GM19463 (cell line): Measurements from ENCODE around the gene MRPS7.
"Not testable (repeated sequence)": the region's sequence is repeated elsewhere in the genome, so short reads cannot be mapped to it uniquely, and the experiment has no call there.

Experiments used
- ATAC-seq: cut with Tn5 transposase; IDR thresholded peaks from one replicate; pipeline ENCODE4 v1.9.1; 2021; ENCODE audit warnings: mild to moderate bottlenecking, moderate library complexity; ENCODE audit not compliant: unreplicated experiment

The MRPS7 gene

DNA sequence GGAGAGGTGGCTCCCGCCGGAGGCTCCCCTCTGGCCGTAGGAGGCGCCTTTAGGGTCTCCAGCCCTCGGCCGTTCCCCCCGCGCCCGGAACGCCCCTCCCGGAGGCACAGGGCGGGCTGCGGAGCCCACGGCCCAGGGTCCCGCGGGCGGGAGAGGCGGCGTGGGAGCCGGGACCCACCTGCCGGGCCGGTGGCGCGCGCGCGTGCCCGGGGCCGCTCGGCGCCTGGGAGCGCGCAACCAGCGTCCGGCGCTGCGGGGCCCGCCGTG lies 9.2 kb downstream of the MRPS7 start, which contains the start of gene MIF4GD:
Gene MIF4GD (minus strand): TSS at position 266 of the 267 bp plus-strand sequence. CDS start 1,036 bp downstream, outside the sequence.
- no peak for ATAC-seq

DNA sequence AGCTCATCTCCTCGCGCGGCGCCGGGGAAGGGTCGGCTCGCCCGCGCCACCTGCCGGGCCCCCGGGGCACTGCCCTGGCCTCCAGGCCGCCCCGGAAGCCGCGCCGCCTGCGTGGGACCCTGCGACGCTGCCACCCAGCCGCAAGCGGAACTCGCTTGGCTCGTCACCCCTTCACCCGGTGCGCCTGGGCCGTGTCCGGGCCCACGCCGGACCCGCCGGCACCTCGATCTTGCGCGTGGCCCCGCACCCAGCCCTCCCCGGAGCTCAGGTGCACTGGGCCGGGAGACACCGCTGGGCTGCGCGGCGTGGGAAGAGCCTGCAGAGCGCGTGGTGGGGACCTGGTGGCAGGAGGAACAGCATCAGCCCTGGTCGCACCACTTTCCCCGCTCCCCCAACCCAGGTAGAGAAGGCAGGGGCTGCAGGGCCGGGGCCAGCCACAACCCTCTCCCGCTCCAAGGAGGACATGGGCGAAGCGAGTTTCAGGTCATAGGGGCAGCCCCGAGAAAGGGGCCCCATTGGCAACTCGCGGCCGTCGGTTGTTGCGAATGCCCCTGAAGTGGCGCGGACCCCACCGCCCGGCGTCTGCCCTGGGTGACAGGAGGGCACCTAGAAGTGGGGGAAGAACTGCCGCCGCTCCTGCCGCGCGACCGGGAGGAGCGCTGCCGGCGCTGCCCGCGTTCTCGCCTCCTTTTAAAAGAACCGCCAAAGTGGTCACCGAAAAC lies 9.7 kb downstream of the MRPS7 start:
- peak; percentile 73 for ATAC-seq

DNA sequence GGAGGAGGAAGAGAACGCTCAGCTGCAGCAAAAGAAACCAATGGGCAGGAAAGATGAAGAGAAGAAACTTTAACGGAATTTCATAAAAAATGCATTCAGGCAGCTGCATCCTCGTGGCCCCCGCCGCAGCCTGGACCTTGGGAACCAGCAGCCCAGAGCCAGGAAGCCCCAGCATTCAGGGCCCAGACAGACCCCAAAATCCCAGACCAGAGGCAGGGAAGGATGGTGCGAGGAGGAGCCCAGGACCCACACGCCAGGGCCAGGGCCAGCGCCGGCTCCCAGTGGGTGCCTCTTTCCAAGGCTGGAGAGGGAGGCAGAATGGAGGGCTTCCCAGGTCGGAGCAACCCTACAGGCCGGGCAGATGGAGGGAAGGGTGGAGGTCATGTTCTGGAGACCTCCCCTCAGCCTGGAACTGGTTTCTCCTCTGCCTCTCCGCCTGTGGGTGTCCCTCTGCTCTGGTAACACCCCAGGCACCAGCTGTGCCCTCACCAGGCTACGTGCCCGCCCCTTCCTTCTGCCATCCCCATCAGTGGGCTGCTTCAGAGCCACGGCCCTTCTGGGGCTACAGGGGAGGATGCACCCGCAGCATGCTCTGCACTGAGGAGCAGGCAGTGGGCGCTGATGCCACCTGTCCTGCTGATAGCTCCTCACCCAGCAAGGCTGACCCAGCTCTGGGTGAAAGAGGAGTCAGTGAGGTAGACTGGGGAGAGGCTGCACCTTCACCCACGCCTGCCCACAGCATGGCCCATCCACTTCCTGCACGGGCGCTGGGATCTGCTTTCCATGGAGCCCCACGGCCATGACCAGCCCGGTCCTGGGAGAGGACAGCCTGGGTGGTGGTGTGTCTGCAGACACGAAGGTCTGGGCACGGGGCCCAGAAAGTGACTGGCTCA lies 10.5 kb downstream of the MRPS7 start:
- no peak for ATAC-seq

DNA sequence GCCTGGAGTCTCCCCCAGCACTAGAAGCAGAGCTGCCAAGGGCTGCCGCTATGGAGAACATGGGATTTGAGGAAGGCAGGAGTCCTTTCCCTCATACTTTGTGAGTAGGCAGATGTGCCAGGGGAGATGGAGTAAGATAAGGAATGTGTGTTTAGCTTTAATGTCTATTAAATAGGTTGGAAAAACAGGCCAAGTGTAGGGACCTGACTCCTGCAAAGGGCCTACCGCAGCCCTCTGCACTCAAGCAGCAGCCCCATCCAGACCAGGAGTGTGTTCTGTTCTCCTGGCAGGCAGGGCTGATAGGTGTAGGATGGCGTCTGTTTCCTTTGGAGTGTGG lies 11.1 kb downstream of the MRPS7 start:
- no peak for ATAC-seq

DNA sequence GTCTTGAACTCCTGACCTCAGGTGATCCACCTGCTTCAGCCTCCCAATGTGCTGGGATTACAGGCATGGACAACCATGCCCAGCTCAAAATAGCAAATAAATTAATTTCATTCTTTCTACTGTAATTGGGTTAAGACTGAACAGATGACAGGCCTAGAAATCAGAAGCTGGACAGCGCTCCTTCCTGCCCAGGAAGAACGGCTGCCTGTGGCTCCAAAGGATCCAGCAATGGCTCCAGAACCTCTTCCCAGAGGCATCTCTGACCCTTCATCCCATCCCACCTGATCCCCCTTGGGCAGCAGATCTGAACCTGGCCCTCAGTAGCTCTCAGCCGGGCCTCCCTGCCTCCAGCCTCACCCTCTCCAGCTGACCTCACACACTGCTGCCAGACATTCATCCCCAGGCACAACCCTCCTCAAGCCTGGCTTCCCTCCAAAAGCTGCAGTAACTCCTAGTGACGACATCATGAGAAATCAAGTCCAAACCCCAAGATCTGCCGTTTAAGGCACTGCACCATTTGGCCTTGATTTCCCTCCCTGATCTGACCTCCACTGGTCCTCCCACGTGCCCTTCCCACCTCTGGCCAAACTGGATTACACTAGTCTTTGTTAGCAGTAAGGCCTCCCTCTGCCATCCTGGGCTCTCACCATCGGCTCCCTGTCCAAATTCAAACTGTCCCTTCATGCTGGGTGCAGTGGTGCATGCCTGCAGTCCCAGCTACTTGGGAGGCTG lies 12.5 kb downstream of the MRPS7 start:
- no peak for ATAC-seq

DNA sequence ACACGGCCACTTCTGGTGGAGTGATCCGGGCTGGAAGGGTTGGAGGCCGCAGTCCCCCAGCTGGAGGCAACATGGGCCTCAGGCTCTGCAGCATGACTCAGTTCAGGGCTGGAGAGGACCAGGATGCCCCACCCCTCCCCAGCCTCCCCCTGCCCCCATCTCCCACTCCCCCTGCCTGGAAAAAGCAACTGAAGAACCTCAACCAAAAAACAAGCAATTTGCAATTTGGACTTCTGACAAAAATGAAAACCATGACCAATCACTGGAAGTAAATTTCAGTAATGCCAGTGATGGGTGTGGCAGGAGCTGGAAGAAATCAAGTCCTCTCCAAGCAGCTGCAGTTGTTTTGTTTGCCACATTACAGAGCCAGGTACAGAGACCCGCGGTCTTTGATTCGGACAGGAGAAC lies 16.0 kb downstream of the MRPS7 start:
- ATAC-seq, result no peak

DNA sequence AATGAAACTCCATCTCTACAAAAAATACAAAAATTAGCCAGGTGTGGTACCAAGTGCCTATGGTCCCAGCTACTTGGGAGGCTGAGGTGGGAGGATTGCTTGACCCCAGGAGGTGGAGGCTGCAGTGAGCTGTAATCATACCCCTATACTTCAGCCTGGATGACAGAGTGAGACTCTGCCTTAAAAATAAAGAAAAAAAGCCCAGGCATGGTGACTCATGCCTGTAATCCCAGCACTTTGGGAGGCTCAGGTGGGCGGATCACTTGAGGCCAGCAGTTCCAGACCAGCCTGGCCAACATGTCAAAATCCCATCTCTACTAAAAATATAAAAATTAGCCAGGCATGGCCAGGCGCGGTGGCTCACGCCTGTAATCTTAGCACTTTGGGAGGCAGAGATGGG lies 18.5 kb downstream of the MRPS7 start:
- ATAC-seq, result not testable (repeated sequence)

DNA sequence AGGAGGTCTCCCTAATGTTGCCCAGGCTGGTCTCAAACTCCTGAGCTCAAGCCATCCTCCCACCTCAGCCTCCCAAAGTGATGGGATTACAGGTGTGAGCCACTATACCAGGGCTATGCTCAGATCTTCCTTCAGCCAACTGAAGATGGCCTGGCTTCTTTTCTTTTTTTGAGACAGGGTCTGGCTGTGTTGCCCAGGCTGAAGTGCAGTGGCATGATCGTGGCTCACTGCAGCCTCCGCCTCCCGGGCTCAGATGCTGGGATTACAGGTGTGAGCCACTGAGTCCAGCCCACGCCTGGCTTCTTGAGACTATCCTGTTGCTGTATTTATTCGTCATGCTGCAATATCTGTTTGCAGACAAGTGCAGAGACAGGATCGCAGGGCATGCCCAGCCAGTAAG lies 23.4 kb downstream of the MRPS7 start:
- ATAC-seq, result no peak

DNA sequence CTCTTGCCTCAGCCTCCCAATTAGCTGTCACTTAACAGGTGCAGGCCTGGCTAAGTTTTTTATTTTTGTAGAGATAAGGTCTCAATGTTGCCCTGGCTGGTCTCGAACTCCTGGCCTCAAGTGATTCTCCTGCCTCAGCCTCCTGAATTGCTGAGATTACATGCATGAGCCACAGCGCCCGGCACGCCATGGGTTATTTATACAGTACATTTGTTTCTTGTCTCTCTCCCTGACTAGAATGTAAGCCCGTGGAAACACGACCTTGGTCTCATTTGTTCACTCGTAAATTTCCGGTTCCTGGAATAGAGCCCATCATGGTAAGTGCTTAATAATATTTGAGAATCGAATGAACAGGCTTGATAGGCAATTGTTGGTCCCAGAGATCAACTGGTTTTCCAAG lies 25.5 kb downstream of the MRPS7 start:
- no peak for ATAC-seq

DNA sequence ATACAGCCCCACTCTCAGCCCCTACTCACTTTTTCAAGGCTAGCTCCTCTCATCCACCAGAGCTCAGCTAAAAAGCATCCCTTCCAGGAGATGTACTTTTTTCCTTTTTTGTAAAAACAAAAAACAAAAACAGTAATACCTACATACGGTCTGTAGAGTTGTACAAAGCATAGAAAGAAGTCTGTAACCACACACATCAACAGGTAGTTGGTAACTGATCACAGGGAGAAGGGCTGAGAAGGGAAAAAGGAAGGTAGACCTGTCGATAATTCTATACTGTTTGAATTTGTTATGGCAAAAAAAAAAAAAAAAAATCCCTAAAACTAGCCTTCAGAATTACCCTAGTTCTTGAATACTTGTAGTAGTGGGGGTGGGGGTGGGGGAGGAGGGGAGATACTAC lies 26.7 kb downstream of the MRPS7 start:
- ATAC-seq, result no peak

DNA sequence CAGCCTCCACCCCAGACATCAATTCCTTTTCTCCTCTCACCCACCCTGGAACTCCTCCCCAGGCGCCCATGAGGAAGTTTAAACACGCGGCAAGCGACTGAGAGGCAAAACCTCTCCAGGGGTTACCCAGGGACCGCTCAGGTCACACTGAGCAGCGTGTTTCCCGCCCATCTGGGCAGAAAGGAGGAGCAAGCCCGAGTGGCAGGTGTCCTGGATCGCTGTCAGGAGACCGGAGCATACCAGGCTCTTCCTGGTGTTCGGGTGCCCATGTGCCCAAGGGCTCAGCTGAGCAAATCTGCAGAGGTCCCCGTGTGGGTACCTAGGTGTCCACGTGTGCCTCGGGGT lies 27.1 kb downstream of the MRPS7 start:
- ATAC-seq, result peak; percentile 6

DNA sequence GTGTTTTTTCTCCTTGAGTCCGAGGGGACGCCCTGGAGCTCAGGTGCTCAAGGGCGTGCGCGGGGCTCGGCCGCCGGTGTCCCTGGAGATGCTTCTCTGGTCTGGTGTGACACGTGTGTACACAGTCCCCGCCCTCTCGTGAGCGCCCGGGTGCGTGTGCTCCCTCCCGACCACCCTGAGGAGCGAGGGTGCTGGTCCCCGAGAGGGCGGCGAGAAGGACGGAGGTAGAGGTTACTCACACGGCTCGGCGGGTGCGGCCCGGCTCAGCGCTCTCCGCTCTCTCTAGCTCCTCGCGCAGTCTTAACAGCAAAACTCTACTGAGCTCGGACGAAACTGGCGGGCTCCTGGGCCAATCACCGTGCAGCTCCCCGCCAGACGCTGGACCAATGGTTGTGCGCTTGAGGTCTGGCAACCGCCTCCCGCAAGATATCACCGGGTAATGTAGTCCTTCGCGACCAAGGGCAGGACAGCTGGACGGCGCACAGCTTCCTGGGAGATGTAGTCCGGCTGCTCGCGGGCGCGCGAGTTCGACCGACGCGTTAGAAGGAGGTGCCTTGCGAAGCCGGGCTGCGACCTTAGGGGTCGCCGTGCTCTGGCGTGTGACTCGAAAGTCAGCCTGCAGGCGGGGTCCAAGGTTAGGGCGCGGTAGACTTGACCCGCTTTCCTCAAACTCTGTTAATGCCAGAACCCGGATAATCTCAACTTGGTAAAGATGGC lies 27.6 kb downstream of the MRPS7 start, which contains the start of gene SLC25A19:
Gene SLC25A19 (minus strand): TSS at position 319 of the 717 bp plus-strand sequence. CDS start 2,669 bp downstream, outside the sequence.
- ATAC-seq, result peak; percentile 91

DNA sequence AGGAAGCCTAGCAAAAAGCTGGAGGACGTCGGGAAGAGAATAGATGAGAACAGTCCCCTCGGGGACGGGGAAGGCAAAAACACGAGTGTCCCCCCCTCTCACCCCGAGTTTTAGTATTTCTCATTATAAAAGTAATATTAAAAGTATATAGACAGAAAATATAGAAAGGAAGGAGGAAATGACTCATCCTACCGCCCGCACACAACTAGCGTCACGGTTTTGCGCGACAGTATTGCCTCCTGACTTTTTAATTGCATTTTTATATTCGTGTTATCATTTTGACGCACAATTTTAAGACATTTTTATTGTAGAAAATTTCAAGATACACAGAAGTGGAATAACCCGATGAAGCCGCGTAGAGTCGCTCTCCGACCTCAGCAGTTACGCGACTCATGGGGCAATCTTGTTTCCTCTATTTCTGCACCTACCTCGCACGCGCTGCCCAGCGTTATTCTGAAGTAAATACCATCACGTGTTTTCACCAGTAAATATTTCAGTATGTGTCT lies 28.2 kb downstream of the MRPS7 start:
- ATAC-seq, result no peak

DNA sequence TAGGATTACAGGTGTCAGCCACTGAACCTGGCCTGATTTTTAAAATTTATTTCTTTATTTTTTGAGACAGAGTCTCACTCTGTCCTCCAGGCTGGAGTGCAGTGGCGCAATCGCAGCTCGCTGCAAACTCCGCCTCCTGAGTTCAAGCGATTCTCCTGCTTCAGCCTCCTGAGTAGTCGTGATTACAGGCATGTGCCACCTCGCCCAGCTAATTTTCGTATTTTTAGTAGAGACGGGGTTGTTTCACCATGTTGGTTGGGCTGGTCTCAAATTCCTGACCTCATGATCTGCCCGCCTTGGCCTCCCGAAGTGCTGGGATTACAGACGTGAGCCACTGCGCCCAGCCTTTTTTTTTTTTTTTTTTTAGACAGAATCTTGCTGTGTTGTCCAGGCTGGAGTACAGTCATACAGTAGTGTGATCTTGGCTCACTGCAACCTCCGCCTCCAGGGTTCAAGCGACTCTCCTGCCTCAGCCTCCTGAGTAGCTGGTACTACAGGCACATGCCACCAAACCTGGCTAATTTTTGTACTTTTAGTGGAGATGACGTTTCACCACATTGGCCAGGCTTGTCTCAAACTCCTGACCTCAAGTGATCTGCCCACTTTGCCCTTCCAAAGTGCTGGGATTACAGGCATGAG lies 31.2 kb downstream of the MRPS7 start:
- not testable (repeated sequence) for ATAC-seq

DNA sequence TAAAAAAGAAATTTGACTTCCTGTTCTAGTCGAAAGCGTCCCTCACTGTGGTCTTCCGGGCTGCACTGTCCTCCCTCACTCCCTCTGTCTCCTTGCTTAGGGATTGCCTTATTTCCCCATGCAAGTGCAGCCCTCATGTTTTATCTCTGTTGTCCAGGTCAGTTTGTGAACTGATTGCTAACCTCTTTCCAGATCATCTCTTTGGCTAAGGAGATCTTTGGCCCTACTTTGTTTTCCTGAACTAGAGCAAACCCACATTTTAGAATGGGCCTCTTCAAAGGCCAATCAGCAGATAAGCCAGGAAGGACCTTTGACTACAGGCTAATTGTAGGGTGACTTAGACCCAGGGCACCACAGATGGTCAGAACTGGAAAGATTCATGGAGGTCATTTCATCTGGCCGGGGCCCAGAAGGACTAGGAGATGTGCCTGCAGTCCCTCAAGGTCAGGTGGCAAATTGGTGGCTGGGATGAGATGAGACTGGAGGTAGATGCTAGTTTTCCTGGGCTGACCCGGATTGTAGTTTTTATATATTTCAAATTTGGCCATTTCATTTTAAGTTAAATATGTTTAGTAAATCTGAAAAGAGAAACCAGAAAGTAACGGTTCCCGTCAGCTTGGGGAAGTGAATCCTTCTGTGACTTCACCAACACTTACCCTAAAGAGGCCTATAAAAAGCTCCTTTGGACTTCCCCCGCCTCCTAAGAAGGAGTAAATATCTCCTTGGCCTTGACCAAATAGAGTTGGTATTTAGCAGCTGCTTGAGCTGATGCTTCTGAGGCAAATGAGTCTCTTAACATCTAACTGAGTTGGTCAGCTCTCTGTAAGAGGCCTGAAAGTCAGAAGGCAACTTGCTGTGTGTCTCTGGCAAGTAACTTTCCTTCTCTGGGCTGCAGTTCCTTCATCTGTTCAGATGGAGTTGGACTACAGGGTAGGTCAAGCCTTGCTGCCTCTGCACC lies 33.8 kb downstream of the MRPS7 start:
- peak; percentile 60 for ATAC-seq

DNA sequence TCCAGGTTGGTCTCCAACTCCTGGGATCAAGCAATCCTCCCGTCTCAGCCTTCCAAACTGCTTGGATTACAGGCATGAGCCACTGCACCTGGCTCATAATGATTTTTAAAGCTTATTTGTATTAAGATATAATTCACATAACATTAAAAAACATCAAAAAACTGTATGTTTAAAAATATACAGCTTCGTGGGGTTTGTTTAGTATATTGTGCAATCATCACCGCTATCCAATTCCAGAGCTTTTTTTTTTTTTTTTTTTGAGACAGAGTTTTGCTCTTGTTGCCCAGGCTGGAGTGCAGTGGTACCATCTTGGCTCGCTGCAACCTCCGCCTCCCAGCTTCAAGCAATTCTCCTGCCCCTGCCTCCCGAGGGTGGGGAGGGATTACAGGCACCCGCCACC lies 38.6 kb downstream of the MRPS7 start:
- ATAC-seq, result no peak

DNA sequence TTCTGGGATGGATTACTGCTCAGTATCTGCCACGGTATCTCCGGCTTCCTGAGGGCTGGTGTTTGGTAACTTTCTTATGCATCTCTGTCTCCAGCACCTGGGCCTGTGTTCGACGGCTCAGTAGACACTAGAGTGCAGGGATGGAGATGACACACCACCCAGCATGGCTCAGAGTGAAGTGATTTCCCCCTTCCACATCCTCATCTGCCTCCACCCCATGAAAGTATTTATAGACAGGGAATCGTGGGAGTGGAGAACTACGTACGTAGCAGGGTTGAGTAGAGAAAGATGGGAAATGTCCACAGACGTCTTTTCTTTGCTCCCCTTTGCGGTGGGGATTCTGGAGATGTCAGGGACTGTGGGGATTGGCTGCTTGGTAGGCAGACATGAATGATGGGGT lies 39.4 kb downstream of the MRPS7 start:
- no peak for ATAC-seq

DNA sequence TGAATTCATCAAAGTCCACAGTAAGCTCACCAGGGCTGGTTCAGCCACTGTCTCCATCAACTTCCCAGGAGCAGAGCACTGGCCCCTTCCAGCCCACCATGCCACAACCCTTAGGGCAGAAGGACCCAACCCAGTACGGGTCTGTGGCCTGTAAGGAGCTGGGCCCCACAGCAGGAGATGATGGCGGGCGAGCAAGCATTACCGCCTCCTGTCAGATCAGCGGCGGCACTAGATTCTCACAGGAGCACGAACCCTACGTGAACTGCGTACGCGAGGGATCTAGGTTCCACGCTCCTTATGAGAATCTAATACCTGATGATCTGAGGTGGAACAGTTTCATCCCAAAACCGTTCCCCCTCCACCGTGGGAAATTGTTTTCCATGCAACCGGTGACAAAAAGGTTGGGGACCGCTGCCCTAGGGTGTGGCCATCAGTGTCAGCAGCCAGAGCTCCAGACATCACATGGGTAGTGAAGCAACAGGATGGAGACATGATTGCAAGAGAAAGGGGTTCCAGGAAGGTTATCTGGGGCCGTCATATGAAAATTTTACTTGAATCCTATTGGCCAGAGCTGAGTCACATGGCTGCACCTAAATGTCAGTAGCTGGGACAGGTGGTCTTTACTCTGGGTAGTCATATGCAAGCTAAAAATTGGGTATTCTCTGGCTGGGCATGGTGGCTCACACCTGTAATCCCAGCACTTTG lies 40.0 kb downstream of the MRPS7 start:
- ATAC-seq, result no peak
